RWPE2 (cell line): Measurements from ENCODE around the gene RGS7.

Source experiments
- ATAC-seq: fragments of 200-7000 bp; cut with Tn5 transposase; 3 replicates; pipeline ENCODE4 v1.9.1; 2021; ENCODE audit warnings: low read depth
- DNase-seq: peaks from one replicate; pipeline ENCODE4 v3.0.0-alpha.2; 2020; ENCODE audit warnings: low spot score
- H3K27ac ChIP-seq: fragments of 450-650 bp; 2 replicates; pipeline ENCODE4 v1.5.1; 2017; ENCODE audit warnings: mild to moderate bottlenecking; ENCODE audit not compliant: poor library complexity, severe bottlenecking
- H3K27me3 ChIP-seq: fragments of 250-450 bp; sonication (Bioruptor Pico); 2 replicates; pipeline ENCODE4 v1.5.1; 2021; ENCODE audit warnings: mild to moderate bottlenecking, moderate library complexity; ENCODE audit not compliant: insufficient read depth, poor library complexity, severe bottlenecking
- H3K36me3 ChIP-seq: fragments of 250-450 bp; sonication (Bioruptor Pico); 2 replicates; pipeline ENCODE4 v1.5.1; 2020; ENCODE audit warnings: low read depth, mild to moderate bottlenecking, moderate library complexity
- H3K4me1 ChIP-seq: fragments of 250-450 bp; sonication (Bioruptor Pico); 2 replicates; pipeline ENCODE4 v1.5.1; 2021; ENCODE audit warnings: mild to moderate bottlenecking, moderate library complexity; ENCODE audit not compliant: insufficient read depth, poor library complexity, severe bottlenecking
- H3K4me3 ChIP-seq: fragments of 250-450 bp; sonication (Bioruptor Pico); 2 replicates; pipeline ENCODE4 v1.5.1; 2021; ENCODE audit warnings: mild to moderate bottlenecking, moderate library complexity; ENCODE audit not compliant: severe bottlenecking
- H3K9me3 ChIP-seq: fragments of 250-450 bp; sonication (Bioruptor Pico); 2 replicates; pipeline ENCODE4 v1.5.1; 2021; ENCODE audit warnings: mild to moderate bottlenecking, moderate library complexity; ENCODE audit not compliant: severe bottlenecking
- TF ChIP-seq, protein P1 (sequence below): fragments of 450-650 bp; IDR thresholded peaks from one replicate; pipeline ENCODE4 v1.5.1; 2017; ENCODE audit warnings: mild to moderate bottlenecking, moderate library complexity; ENCODE audit not compliant: poor library complexity, severe bottlenecking

Gene RGS7

DNA sequence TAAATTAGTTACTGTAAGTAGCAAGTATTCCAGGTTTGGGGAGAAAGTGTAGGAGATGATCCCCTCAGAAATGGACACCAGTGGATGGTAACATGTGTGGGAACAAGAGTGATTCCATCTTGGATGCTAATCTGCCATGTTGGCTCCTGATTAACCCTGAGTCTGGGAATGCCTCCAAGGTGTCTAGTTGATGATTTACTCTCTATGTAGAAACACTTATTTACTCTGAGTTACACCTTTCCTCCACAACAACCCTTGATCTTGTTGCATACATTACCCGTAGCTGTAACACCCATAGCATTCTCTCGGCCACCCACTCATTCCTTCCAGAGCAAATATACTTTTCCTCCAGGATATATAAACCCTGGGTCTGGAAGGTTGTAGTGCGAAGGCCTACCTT, 429.2 kb downstream of the RGS7 start:
- no peak for ATAC-seq
- Histone ChIP-seq H3K4me3 (no peak overlapping the region), H3K27me3 (no peaks in the 10 kb centered on the region), H3K27ac (no peak overlapping the region), H3K4me1 (no peaks in the 10 kb centered on the region), H3K36me3 (no peaks in the 10 kb centered on the region), H3K9me3 (no peaks in the 10 kb centered on the region)
- TF ChIP-seq, protein P1, sequence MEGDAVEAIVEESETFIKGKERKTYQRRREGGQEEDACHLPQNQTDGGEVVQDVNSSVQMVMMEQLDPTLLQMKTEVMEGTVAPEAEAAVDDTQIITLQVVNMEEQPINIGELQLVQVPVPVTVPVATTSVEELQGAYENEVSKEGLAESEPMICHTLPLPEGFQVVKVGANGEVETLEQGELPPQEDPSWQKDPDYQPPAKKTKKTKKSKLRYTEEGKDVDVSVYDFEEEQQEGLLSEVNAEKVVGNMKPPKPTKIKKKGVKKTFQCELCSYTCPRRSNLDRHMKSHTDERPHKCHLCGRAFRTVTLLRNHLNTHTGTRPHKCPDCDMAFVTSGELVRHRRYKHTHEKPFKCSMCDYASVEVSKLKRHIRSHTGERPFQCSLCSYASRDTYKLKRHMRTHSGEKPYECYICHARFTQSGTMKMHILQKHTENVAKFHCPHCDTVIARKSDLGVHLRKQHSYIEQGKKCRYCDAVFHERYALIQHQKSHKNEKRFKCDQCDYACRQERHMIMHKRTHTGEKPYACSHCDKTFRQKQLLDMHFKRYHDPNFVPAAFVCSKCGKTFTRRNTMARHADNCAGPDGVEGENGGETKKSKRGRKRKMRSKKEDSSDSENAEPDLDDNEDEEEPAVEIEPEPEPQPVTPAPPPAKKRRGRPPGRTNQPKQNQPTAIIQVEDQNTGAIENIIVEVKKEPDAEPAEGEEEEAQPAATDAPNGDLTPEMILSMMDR, result no peak
- no peak for DNase-seq

DNA sequence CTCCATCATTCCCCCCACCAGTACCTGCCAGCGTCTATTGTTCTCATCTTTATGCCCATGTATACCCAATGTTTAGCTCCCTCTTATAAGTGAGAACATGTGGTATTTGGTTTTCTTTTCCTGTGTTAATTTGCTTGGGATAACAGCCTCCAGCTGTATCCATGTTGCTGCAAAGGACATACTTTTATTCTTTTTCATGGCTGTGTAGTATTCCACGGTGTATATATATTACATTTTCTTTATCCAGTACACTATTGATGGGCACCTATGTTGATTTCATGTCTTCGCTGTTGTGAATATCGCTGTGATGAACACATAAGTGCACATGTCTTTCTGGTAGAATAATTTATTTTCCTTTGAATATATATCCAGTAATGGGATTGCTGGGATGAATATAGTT, 431.7 kb downstream of the RGS7 start:
- no peak overlapping the region for H3K27ac ChIP-seq
- H3K4me3 ChIP-seq, result no peak overlapping the region
- DNase-seq (no peak), ATAC-seq (no peak)
- no peaks in the 10 kb centered on the region for H3K9me3 ChIP-seq
- TF ChIP-seq, protein P1, result no peak
- no peaks in the 10 kb centered on the region for H3K27me3 ChIP-seq
- no peaks in the 10 kb centered on the region for H3K36me3 ChIP-seq
- no peaks in the 10 kb centered on the region for H3K4me1 ChIP-seq

DNA sequence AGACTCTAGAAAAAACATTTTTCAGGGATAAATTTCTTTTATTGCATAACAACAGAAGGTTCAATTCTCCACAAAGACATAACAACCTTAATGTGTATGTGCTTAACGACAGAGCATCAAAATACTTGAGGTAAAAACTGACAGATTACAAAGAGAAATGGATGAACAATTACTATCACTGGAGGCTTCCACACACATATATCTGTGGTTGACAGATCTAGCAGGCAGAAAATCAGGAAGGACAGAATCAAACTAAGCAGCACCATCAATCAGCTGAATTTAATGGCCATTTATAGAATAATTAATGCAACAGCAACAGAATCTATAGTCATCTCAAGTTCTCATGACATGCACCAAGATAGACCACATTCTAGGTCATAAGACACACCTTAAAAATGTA, 439.0 kb downstream of the RGS7 start:
- no peaks in the 10 kb centered on the region for H3K27me3 ChIP-seq
- ATAC-seq, result no peak
- no peak overlapping the region for H3K27ac ChIP-seq
- no peaks in the 10 kb centered on the region for H3K36me3 ChIP-seq
- TF ChIP-seq, protein P1, result no peak
- H3K9me3 ChIP-seq, result no peaks in the 10 kb centered on the region
- no peak for DNase-seq
- no peaks in the 10 kb centered on the region for H3K4me1 ChIP-seq
- H3K4me3 ChIP-seq, result no peak overlapping the region

GRCh38 chr1:240914506-240914905, 442.5 kb downstream of the RGS7 start:
- Histone ChIP-seq H3K27ac (no peak overlapping the region), H3K4me3 (no peak overlapping the region), H3K4me1 (no peaks in the 10 kb centered on the region), H3K36me3 (no peaks in the 10 kb centered on the region), H3K9me3 (no peaks in the 10 kb centered on the region), H3K27me3 (no peaks in the 10 kb centered on the region)
- ATAC-seq (no peak), DNase-seq (no peak)
- TF ChIP-seq, protein P1, result no peak

GRCh38 chr1:240912821-240913220, 444.2 kb downstream of the RGS7 start:
- Histone ChIP-seq H3K27me3 (no peaks in the 10 kb centered on the region), H3K9me3 (no peaks in the 10 kb centered on the region), H3K4me3 (no peak overlapping the region), H3K4me1 (no peaks in the 10 kb centered on the region), H3K36me3 (no peaks in the 10 kb centered on the region), H3K27ac (no peak overlapping the region)
- DNase-seq, result no peak
- TF ChIP-seq, protein P1, result no peak
- no peak for ATAC-seq
